GM20000 (cell line): ENCODE measurements around the gene KLHL26.
A peak's percentile ranks its signal among the peaks of the same experiment; 100 is the strongest.

Source experiments
- DNase-seq: peaks from one replicate; pipeline ENCODE4 v3.0.0; 2012; ENCODE audit warnings: low spot score
- CTCF ChIP-seq: IDR thresholded peaks from 2 replicates; pipeline ENCODE4 v1.5.1; 2012; ENCODE audit warnings: mild to moderate bottlenecking, control low read depth; ENCODE audit errors: extremely low read depth, missing control alignments

The KLHL26 gene

GRCh38 chr19:18670312-18670711 lies 33.5 kb downstream of the KLHL26 start:
- no peak for DNase-seq
- no peak for TF ChIP-seq CTCF

GRCh38 chr19:18671303-18672043 lies 34.6 kb downstream of the KLHL26 start:
- DNase-seq = no peak
- TF ChIP-seq CTCF = no peak

- DNase-seq = no peak
- no peak for TF ChIP-seq CTCF
Measured at GRCh38 chr19:18672044-18672451, 35.2 kb downstream of the KLHL26 start.

- TF ChIP-seq CTCF = no peak
Measured at GRCh38 chr19:18672606-18673337, 35.9 kb downstream of the KLHL26 start.

GRCh38 chr19:18674616-18675015 lies 37.8 kb downstream of the KLHL26 start:
- no peak for TF ChIP-seq CTCF

More at GRCh38 chr19:18672606-18673337, 35.9 kb downstream of the KLHL26 start:
- peak; percentile 18 for DNase-seq

GRCh38 chr19:18675779-18676178 lies 39.0 kb downstream of the KLHL26 start:
- DNase-seq = peak; percentile 69
- peak; percentile 26 for TF ChIP-seq CTCF

More at GRCh38 chr19:18674616-18675015, 37.8 kb downstream of the KLHL26 start:
- no peak for DNase-seq

- DNase-seq = no peak
- TF ChIP-seq CTCF = no peak
Measured at GRCh38 chr19:18676692-18677091, 39.9 kb downstream of the KLHL26 start.
